DMS 273 (cell line): ENCODE results near the gene IKBKG.
A peak's percentile ranks its signal among the peaks of the same experiment; 100 is the strongest.
"Not testable (repeated sequence)": the region's sequence is repeated elsewhere in the genome, so short reads cannot be mapped to it uniquely, and the experiment has no call there.

Source experiments
- DNase-seq: peaks from one replicate; lab custom pipeline; 2025; ENCODE audit not compliant: unreplicated experiment; lab: John Stamatoyannopoulos, UW

IKBKG gene

GRCh38 chrX:154525606-154526490 is 21.6 kb upstream of the IKBKG start:
- DNase-seq, result no peak

GRCh38 chrX:154526901-154527675 is 20.3 kb upstream of the IKBKG start:
- peak; percentile 87 for DNase-seq

GRCh38 chrX:154529206-154529612 is 18.2 kb upstream of the IKBKG start:
- DNase-seq, result no peak

- DNase-seq, result no peak
Observed at GRCh38 chrX:154530286-154530685, 17.1 kb upstream of the IKBKG start.

- peak; percentile 27 for DNase-seq
Observed at GRCh38 chrX:154531626-154532025, 15.8 kb upstream of the IKBKG start.

- no peak for DNase-seq
Observed at GRCh38 chrX:154532690-154533089, 14.7 kb upstream of the IKBKG start.

GRCh38 chrX:154534526-154535322 is 12.7 kb upstream of the IKBKG start:
- peak; percentile 97 for DNase-seq

GRCh38 chrX:154535892-154536291 is 11.5 kb upstream of the IKBKG start:
- no peak for DNase-seq

GRCh38 chrX:154539077-154539476 is 8.3 kb upstream of the IKBKG start:
- no peak for DNase-seq

GRCh38 chrX:154540365-154540764 is 7.1 kb upstream of the IKBKG start:
- DNase-seq, result not testable (repeated sequence)

GRCh38 chrX:154540897-154541535 is 6.4 kb upstream of the IKBKG start:
- DNase-seq, result no peak

- DNase-seq, result no peak
Observed at GRCh38 chrX:154541589-154541895, 5.9 kb upstream of the IKBKG start.

GRCh38 chrX:154541896-154542722 is 5.3 kb upstream of the IKBKG start:
- peak; percentile 64 for DNase-seq

GRCh38 chrX:154542723-154543424 is 4.5 kb upstream of the IKBKG start:
- DNase-seq, result no peak

- DNase-seq, result no peak
Observed at GRCh38 chrX:154545673-154546274, 1.6 kb upstream of the IKBKG start.

GRCh38 chrX:154546354-154547244 is 821 bp upstream of the IKBKG start, which contains the start of gene G6PD:
TSS of gene G6PD (minus strand) at chrX:154546846. CDS start at chrX:154546155, 691 bp downstream.
- DNase-seq, result peak; percentile 90

- no peak for DNase-seq
Observed at GRCh38 chrX:154548028-154548316, 552 bp downstream of the IKBKG start.

- no peak for DNase-seq
Observed at GRCh38 chrX:154549766-154550165, 2.3 kb downstream of the IKBKG start.
